GM18498 (cell line): ENCODE results near the gene TTC7B.

Source experiments
- ATAC-seq: cut with Tn5 transposase; IDR thresholded peaks from one replicate; pipeline ENCODE4 v1.9.1; 2021; ENCODE audit warnings: mild to moderate bottlenecking, moderate library complexity; ENCODE audit not compliant: unreplicated experiment

Gene TTC7B

DNA sequence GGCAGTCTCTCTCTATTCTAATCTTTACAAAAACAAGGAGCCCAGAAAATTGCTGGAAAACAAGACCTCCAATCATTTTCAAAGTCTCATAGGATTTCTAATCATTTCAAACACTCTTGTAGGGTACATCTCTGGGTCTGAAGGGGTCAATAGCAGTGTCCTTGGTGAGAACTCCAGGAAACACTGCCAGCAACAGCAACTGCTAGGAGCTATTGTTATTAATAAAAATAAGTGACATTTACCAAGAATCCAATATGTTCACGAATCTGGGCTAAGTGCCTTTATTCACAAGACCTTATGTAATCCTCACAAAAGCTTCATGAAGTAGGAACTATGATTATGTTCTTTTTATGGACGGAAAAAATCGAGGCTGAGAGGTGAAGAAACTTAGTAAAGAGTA, 72.8 kb downstream of the TTC7B start:
- ATAC-seq = no peak

DNA sequence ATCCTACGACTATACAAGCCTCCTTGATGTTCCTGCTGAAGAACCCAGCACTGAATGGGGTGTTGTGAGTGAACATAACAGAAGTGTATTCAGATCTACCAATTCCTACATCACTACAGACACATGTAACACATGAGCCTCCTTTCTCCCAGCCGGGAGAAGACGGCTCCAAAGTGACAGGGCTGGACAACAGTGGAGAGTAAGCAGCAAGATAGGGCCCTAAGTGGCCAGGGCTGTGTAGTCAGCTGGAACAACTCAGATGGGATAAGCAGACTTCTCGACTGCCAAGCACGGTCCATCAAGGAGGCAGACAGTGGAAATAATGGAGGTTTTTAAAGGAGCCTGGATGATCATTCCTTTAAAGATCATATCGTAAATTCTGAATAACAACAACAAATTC, 73.5 kb downstream of the TTC7B start:
- ATAC-seq = no peak

DNA sequence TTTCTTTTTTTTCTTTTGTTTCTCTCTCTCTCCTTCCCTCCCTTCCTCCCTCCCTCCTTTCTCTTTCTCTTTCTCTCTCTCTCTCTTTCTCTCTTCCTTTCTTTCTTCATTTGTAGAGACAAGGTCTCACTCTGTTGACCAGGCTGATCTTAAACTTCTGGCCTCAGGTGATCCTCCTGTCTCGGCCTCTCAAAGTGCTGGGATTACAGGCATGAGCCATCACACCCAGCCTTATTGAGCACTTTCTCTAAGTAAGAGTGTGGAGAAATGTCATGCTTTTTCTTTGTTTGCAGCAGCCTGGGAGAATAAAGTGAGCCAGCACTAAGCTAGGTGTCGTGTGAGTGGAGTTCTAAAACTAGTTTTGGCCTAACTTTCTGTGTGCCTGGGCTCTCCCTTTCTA, 74.0 kb downstream of the TTC7B start:
- ATAC-seq = no peak

DNA sequence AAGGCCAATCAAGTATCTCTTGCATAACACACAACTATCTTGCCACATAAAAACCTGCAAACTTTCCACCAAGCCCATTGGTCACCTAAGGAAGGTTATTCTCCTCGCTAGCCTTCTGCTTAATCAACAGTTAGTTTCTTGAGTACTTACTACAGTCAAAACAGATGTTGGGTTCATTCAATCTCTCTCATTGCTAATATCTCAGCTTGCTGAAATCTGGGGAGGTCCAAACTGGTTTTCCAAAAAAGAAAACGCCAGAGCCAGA, 74.6 kb downstream of the TTC7B start:
- ATAC-seq = no peak

DNA sequence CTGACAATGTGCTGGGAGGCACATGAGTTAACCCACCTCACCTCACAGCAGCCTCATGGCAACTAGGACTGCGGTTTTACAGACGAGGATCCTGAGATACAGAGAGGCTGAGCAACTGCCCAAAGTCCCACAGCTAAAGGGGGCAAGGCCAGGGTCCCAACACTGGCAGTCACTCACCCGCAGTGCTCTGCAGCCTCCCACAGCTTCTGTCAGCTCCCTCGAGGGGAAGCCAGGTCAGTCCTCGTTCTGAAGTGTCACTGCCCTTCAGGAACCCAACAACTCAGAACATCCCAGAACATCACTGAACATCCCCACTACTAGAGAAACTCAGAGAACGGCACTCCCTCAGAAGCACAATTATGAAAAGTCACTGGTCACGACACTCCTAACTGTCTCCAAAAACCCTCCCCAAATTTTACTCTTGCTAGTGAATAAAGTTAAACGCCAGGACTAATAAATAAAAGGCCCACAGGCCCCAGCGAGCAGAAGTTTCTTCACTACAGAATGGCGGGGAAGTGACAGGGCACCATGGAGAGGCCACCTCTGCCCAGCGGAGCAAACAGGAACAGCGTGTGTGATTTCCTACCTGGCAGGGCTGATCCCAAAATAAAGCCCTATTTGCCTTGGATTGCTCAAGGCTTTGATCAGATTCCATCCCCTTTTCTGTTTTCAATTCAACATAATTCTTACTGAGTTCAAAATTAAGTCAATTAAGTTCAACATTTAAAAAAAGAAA, 75.1 kb downstream of the TTC7B start:
- no peak for ATAC-seq

DNA sequence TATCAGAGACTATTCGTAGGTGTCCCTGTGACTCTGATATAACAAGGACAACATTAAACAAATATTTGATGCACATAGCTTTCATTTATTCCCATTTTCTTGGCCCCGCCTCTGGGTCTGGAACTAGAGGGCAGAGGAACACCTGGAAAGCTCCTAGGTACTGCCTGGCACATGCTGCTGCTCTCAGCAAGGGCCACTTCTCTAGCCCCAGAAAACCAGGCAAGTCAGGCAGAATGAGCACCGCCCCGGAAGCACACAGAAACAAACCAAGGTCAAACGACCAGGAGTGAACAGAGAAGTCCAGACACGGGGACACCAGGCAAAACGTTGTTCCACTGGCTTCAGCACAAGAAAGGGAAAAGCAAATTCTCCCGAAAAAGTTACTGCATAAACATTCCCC, 76.1 kb downstream of the TTC7B start:
- ATAC-seq = no peak

DNA sequence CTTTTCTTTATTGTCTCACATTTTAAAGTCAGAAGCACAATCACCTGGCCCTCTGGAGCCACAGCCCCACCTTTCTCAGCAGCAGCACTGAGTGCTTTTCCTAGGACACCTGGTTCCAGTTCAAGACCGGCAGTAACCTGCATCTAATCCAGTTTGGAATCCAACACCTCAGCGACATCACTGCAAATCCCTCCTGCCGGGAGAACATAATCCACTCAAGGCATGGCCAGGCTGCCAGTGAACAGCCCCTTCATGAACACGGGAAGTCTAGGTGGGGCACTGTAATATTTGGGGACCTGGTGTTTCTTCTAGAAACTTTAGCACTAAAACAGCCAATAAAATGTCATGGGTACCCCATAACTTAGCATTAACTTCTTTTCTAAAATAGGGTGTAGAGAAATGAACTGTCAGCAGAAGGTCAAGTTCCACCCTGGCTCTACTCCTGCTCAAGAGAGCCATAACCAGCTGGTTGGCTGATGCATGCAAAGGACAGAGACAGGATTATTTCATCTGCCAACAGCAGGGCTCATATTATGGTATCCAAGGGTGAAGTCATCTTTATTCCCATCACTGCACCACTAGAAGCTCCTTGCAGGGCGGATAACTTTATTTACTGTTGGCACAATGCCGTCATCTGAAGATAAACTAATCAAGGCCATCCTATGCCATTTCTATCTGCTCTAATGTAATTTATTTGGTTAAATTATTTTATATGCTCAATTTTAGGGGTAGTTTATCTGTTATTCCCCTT, 76.7 kb downstream of the TTC7B start:
- no peak for ATAC-seq

DNA sequence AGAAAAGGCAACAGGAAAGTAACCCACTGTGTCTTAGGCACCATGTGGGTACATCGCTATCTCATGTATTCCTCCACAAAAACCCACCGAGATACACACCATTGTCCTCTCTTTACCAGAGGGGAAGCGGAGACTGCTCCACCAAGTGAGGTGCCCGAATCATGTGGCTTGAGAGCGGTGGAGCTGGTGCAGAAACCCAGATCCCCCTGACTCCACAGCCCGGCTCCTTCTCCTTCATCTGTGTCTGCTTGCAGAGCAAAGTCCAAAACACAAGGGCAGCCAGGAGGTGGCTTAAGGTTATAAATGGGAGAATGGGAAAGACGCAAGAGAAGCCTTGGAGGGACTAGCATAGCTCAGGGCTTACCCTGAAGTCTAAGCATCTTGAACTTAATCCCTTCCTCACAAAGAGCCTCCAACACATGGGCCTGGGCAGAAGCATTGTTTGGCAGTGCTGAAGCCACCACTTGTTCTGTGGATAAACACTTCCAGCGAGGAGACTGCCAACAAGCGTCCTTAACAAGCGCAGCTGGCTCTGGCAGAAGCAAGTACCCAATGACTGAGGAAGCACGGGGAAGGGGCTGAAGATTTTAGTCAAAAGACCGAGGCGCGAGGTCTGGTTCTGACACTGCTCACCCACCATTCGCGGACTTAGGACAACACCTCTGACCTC, 83.0 kb downstream of the TTC7B start:
- no peak for ATAC-seq

DNA sequence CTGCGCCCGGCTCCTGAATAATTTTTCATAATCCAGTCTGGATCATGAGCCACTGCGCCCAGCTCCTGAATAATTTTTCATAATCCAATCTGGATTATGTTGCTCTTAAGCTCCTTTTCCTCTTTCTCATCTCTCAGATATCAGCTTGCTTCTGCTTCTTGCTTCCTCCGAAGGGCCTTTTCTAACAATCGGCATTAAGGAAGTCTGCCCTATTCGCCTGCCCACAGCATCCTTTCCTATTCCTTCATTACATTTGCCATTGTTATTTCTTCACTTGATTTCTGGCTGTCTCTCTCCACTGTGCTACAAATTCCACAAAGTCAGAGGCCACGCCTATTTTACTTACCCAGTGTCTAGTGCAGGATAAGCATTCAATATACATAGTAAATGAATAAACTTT, 83.5 kb downstream of the TTC7B start:
- ATAC-seq = no peak

DNA sequence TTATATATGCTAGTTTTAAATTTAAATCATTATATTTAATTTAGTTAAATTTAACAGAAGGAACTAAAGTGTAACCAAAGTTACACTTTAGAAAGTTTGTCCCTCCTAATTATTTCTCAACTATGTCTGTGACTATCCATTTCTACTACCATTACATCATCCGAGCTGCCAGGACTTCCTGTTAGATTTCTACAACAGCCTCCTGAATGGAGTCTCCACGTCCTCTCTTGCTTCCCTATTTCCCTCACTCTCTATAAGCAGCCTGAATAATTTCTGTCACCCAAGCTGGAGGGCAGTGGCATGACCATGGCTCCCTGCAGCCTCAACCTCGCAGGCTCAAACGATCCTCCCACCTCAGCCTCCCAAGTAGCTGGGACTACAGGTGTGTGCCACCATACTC, 84.1 kb downstream of the TTC7B start:
- ATAC-seq = no peak

DNA sequence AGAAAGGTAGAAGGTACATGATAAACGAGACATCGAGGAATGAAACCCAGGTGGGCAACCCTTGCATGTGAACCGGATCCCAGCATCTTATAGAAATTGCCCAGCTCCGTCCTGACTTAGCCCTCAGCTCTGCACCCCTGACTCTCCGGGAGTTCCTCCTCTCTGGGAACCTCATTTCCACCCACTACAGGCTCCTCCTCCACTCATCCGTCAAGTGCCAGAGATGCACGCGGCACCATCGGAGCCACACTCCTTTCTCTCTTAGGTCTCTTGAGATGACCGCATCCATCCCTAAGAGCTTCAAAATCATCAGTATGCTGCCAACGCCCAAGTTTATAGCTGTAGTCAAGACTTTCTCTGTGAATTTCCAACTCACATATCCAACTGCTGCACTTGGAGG, 84.7 kb downstream of the TTC7B start:
- no peak for ATAC-seq

DNA sequence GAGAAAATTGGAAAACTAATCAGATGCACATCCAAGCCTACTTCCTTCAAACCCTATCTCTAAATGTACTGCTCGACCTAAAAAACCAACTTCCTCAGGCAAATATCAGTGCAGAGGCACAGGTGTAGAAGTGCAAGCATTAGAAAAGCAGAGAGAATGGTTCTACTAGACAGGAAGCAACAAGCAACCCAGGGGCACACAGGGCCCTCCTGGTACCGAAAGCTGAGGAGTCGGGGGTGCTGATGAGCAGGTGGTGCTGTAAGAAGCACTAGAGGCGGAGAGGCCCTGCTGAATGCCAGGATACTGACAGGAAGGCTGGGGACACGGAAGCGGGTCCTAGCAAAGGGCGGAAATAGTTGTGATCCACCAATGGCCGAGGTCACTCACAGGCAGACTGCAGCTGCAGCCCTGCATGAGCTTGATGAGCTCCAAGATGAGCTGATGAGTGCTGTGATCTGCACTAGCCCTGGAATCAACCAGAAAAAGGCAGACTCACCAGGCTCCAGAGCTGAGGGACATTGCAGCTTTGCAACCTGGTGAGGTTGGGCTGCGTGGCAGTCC, 85.9 kb downstream of the TTC7B start:
- ATAC-seq = no peak

DNA sequence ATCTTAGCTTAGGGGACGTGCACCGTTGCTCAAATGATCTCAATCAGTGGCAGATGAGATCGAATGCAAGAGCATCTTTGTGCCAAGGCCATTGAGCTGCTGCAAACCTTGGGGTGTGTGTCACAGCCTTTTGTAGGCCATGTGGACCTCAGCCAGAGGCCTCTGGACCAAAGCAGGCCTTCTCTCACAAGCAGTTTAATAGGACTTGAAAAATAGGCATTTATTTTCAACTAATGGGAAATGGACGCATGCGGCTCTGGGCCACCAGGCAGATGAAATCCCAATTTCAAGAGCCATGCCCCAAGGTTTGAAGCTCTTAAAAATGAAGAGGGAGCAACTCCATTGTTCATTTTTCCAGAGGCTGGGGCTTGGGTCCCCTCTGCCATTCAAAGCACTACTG, 87.3 kb downstream of the TTC7B start:
- ATAC-seq = no peak

DNA sequence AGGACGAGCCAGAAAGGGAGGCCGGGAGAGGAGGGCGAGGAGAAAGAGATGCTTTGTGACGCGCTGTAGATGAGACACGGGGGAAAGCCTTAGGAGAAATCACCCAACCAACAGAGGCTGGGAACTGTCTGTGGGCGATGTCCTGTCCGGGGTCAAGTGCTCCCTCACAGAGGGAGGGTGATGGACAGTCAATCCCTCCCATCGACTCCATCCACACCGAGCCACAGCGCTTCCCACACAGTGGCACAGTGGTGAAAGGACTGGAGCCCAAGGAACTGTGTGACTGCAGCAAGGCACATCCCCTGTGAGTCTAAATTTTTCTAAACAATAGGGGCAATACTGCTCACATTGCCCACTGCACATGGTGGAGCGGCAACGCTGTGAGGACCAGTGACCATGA, 89.1 kb downstream of the TTC7B start:
- ATAC-seq = no peak

DNA sequence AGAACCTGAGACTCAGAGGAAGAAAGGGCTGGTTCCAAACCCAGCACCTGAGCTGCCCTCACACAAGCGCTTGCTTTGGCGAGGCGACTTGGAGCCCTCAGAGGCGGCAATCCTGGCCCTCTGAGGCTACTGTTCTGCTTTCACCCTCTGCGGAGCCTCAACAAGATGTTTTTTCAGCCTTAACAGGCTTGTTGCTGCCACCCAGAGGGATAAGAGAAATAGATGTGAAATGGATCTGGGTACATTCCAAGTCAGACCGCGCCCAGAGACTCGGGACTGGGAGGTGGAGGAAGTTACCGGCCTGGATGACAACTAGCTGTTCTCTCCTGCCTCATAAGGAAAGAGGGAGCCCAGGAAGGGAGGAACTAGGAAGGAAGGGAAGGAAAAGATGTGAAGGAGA, 89.6 kb downstream of the TTC7B start:
- ATAC-seq = no peak

DNA sequence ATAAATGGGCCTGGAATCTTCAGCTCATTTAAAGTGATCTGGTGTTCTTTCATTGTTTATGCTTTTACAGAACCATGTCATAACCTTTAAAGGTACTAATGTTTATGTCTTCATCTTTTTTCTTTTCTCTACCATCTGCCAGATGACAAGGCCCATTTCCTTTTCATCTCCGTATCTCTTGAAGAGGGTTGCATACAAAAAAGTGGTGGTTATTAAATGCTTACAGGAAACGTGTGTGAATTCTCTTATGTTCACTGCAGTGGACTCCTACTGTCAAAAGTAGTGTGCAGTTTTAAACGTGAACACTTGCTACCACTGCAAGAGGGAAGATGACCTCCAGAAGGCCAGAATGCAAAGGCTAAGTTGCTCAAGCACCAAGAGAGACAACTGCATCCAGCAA, 91.4 kb downstream of the TTC7B start:
- ATAC-seq = no peak

DNA sequence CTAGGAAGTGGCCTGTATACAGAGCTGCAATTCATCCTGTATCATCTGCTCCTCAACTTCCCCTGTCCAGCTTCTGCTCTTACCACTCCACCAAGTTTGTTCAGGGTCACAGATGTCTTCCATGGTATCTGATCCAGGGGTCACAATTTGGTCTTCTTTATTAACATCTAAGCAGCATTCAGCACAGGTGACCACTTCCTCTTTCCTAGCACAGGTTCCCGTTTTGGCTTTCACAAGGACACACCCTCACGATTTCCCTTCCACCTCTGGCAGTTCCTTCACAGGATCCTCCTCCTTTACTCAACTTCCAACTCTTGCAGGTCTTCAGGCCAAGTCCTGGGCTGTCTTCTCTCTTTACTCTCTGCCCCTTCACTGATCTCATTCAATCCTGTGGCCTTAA, 93.6 kb downstream of the TTC7B start:
- ATAC-seq = no peak

DNA sequence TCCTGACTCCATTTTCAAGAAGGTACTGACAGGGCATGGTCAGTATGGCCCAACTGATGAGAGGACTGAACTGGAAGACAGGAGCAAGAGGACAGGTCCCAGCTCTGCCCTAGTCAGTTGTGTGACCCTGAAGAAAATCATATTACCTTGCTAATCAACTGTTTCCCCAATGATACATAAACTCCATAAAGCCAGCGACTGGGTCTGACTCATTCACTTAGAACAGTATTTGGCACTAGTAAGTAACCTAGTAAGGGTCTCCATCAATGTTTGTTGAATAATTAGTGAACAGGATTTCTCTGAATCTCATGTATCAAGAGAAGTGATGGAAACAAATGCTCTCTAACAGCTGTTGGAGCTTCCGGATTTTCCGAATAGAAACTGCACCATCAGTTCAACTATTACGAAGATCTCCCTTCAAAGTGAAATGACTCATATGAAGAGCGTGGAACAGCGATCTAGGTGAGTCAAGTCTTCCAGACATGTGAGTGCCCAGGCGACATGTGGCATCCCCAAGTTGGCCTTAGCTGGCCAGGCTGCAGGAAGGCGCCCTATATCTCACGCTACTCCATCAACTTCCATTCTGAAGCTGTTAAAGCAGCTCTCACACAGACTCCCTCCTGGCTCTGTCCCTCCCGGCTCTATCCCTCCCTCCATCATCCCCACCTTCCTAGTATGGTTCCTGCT, 94.5 kb downstream of the TTC7B start:
- no peak for ATAC-seq

DNA sequence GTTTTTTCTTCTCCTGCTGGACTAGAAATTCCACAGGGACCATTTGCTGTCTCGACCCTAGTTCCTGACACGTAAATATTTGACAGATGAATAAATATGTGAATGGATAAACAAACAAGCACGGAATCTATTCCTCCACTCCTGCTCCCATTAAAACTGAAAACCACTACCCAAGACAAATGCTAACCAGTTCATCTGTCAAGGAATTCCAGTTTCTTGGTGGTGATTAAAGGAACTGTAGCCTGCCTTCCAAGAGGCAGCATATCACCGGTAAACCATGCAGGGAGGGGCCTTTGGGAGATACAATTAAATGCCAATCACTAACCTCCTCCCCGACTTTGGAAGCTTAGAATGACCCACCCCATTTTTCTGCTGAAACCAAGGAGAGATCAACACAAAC, 95.4 kb downstream of the TTC7B start:
- no peak for ATAC-seq

DNA sequence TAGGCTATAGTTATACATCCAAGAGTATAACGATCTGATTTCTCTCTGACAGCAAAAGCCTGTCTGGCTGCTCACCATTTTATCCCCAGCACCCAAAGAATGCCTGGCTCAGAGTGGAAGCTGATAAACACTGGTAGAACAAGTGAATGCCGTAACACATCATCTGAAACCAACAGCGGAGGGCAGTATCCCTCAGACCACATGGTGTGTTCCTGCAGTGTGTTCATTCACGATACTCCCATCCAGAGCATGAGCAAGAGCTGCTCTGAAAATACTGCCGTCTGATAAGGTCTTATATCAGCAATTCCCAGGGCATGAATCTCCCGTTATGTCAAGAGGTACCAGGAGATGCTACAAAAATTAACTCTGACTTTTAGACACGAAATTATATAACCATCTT, 95.9 kb downstream of the TTC7B start:
- no peak for ATAC-seq

DNA sequence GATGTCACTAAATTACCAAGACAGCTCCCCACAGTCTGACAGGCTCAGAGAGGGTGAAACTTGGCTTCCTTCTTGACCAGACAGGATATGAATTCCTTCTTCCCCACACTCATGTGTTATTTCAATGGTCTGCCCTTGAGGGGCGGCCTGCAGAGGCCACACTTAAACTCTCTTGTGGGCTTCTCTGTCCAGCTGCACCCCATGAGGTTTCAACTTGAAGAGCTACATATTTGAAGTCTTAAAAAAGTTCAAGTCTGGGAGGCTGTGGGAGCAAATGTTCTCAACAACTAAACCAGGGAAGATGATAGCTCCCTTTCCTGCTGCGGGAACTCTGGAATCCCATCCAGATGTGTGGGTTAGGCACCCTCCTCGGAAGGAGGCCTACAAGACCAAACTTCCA, 98.3 kb downstream of the TTC7B start:
- no peak for ATAC-seq

DNA sequence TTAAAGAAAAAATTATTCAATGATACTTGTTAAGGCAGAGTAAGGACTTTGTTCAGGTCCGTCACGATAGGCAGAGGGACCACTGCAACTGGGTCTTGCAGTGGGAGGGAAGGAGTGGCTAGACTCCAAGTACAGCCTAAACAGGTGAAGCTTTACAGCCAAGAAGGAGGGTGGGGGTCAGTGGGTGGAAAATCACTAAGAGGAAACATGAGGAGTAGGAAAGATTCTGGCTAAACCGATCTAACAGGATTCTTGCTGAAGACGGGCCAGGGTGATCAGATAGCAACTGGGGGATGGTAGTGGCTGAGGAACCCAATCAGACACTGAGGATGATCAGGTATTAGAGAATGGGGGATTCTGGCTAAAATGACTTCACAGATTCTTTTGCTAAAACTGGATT, 100.2 kb downstream of the TTC7B start:
- ATAC-seq = no peak
